GM18870 (cell line): ENCODE measurements around the gene TRIM32.
A peak's percentile ranks its signal among the peaks of the same experiment; 100 is the strongest.

ENCODE experiments used
- ATAC-seq: cut with Tn5 transposase; IDR thresholded peaks from one replicate; pipeline ENCODE4 v1.9.1; 2021; ENCODE audit warnings: moderate library complexity; ENCODE audit not compliant: unreplicated experiment

Gene TRIM32, protein sequence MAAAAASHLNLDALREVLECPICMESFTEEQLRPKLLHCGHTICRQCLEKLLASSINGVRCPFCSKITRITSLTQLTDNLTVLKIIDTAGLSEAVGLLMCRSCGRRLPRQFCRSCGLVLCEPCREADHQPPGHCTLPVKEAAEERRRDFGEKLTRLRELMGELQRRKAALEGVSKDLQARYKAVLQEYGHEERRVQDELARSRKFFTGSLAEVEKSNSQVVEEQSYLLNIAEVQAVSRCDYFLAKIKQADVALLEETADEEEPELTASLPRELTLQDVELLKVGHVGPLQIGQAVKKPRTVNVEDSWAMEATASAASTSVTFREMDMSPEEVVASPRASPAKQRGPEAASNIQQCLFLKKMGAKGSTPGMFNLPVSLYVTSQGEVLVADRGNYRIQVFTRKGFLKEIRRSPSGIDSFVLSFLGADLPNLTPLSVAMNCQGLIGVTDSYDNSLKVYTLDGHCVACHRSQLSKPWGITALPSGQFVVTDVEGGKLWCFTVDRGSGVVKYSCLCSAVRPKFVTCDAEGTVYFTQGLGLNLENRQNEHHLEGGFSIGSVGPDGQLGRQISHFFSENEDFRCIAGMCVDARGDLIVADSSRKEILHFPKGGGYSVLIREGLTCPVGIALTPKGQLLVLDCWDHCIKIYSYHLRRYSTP

DNA sequence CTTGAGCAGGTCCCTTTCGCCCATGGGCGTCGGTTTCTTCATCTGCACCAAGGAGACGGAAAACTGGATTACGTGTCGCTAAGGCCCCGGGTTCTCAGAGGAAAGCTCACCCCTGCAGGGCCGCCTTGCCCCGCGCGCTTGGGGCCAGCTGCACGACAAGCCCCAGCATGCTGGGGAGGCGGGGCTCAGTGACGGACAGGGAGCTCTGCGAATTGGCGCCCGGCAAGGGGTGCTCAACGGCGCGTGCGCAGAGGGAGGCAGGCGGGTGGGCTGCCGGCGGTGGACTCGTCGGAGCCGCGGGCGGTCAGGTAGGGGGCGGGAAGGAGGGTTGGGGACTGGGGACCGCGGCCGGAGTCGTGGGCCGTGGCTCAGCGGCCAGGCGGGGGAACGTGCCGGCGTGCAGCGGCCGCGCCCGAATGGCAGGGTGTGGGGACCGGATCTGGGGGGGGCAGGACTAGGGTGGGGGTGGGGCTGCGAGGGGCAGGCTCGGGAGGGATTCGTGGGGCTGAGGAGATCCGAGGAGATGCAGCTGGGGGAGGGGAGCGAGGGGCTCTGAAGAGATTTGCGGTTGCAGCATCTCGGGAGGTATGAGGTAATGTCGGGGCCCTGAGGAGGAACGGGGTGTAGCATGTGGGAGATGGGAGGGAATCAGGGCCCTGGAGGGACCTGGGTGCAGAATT lies at the start of gene TRIM32:
TSS of gene TRIM32 (plus strand) at position 232 of the 680 bp plus-strand sequence. CDS start 10,438 bp downstream, outside the sequence.
- ATAC-seq: peak; percentile 89

DNA sequence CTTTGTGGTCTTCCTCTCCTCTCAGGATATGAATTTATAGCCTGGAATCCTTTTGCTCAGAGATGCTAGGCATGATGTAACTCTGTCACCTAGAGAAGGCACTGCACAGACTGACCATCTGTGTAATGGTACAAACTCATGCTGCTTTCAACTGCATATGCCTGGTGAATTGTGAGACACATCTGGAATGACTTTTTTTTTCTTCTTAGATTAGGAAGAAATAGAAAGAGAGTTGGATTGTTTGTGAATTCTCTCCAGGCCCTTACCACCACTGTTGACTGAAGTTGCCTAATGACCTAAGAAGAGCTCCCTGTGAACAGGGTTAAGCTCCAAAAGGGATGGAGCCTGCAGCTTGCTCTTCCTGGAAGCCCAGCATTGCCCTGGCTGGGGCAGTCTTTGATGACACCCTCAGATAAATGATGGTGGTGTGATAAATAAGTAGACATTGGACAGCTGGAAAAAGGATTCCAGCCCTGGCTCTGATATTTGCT lies 47.8 kb upstream of the TRIM32 start:
- ATAC-seq: no peak

DNA sequence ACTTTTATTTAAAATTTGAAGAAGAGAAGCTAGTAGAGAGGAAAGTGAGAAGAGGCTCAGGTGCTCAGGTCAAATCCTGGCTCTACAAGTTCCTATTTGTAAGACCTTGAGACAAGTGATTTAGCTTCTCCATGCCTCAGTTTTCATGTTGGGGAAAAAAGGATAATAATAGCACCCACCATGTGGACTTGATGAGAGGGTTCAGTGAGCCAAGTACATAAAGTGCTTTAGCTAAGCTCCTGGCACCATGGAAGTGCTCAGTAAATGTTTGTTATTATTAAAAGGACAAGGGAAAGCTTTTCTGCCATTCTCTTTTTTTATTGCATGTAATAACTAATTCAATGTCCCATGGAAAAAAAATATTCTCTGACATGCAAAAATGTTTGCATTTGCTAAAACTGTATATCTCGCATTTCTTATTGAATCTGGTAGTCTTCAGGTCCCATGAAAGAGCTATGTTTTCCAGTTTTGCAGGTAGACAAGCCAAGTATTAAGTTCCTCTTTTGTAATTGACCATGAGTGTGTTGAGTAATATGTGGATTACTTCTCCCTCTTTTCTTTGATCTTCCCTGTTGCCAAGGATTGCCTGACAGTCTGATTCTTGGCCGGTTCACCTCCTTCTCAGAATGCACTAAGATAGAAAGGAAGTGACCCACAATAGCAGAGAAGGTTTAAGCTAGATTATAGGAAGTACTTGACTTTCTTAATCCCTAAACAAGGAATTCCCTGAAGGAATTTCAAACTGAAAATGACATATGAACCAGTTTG lies 45.6 kb upstream of the TRIM32 start:
- no peak for ATAC-seq

DNA sequence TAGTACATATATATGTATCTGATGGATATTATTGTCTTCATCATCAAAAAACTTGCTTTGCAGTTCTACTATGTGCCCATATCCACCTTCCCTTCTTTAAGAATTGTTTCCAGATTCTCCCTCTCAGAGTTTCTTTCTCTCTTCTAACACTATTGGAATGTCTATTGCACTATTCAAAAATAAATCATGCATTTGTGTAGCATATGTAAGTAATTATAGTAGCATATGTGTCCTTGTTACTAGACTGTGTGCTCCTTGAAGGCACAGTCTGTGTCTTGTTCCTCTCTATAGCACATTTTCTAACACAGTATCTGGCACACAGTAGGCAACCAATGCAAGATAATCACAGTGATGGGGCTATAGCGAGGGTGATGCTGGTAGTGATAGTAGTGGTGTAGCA lies 43.4 kb upstream of the TRIM32 start:
- ATAC-seq: no peak

DNA sequence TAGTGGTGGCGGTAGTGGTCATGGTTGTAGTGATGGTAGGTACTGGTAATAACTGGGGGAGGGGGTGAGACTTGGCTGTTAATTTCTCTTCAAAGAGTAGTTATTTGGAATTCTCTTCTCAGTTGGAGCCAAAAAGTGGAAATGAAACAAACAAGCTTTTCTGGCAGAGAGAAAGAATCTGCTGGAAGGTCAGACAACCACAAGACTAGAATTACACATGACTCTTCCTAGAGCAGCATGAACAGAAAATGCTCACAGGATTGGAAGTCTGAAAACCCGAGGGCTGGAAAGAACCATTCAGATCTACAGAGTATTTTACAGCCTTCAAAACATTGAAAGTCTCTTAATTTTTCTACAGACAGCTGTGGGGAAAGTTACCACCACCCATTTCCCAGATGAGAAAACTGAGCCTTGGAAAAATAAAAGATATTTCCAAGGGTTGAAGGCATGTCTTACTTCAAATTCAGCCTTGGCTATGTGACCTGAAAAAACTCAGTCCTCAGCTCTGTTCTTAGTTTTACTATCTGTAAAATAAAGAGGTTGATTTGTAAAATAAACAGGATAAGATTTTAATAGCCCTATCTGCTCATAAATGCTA lies 42.9 kb upstream of the TRIM32 start:
- ATAC-seq: no peak

DNA sequence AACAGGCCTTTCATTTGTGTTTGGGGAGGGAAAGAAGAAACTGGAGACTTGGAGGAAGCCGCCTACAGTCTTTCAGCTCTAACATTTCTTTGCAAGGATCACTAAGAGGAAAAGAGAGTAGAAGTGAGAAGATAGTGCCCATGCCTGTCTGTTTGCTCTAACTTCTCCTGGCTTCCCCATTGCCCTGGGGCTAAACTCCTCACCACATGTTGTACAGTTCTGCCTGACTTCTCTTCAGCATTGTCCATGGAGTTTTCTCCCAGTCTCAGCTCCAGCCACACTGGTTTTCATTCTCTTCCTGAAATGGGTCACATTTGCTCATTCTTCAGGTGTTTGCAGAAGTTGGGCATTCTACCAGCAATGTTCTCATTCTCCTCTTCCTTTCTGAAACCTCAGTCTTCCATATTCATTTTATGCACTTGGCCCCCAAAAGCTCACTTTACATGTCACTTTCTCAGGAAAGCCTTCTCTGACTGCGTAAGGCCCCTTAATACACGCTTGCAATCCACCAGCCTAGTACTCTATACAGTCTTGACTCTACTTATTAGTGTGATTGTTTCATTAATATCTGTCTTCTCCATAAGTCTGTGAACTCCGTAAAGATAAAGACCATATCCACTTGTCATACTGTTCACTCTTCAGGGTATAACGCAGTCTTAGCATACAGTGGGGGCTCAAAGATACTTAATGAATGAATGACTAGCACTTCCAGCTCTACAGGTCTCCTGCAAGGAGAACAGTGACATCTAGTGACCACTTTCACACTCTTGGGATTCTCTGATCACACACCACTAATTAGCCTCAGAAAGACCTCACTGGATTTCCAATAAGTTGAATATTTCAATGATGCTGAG lies 40.2 kb upstream of the TRIM32 start:
- ATAC-seq: no peak

DNA sequence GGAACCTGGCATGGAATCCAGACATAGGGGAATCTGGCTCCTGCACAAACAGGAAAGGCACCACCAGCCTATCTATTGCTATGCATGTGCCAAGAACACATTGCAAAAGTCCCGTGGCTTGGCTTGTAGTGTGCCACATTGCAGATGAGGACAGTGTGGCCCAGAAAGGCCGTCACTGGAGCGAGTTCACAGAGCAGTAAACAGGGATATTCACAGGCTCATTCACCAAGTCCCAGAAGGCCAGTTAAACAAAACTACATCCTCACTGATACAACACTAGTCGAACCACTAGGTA lies 39.6 kb upstream of the TRIM32 start:
- no peak for ATAC-seq

DNA sequence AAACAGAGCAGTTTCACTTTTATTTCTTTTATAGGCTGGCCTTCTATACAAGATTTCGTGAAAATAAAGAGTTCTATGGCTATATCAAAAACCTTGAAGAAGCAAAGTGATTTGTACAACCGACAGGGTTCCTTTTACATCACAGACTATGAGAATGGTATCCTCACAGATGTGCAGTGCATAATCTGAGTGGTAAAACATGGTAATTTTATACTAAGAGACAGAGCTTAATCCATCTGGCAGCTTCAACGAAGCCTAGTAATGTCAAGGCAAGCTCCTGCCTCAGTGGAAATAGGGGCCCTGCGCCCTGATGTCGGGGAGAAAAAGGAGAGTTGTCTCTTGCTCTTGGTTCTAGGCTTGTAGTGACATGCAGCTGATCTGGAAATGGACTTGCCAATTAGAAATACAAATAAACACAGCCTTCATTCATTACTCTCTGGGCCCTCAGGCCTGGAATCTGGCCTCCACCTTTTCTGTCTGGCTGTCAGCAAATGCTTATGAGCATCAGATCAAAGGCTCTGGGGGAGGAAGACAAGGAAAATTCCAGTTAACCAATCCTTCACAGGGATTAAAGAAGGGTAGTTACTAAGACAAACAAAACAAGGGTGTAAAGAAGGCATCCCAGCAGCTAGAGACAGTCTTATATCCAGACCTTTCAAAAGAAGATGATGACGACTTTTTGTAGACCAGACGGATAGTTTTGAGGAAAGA lies 33.6 kb upstream of the TRIM32 start:
- ATAC-seq: no peak

DNA sequence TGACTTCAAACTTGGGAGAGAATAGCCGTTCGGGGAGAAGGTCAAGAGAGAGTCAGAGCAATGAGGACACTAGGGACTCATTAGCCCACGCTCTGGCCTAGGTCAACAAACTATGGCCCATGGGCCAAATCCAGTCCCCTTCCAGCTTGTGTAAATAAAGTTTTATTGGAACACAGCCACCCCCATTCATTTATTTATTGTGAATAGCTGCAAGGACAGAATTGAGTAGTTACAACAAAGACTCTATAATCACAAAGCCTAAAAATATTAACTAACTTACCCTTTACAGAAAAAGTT lies 33.1 kb upstream of the TRIM32 start:
- no peak for ATAC-seq

DNA sequence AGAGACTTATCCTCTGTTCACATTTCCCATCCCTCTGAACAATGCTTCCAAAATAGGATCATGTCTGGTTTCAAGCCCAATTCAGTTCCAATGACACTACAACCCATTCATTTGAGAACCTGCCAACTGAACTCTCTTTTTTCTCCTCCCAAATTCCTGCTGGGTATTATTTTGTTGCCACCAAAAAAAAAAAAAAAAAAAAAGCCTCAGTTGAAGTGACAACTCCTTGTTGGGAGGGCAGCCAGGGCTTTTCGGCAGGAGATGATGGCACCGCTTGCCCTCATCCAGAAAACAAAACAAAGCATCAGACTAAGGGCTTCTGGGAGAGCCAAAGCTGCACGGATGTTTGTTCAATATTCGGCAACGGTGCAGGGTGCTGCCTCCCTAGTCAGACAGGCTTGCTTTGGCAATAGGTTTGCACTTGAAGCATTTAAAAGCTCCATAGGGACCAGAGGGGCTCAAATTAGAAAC lies 30.6 kb upstream of the TRIM32 start:
- no peak for ATAC-seq

DNA sequence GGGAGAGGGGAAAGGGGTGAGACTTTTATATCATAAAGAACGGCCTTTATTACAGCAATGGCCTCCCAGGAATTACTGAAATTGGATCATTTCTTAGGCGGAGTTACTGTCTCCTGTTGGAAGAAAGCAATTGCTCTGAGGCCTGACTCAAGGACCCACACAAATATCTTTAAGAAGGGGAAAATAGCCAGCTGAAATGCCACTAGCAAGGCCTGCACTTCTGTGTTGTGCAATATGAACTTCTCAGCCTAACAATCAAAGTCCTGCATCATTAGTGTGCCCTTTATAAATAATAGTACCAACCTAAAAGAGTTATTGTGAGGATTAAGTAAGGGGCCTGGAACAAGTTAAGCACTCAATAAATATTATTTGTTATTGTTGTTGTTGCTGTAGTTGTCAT lies 30.1 kb upstream of the TRIM32 start:
- no peak for ATAC-seq

DNA sequence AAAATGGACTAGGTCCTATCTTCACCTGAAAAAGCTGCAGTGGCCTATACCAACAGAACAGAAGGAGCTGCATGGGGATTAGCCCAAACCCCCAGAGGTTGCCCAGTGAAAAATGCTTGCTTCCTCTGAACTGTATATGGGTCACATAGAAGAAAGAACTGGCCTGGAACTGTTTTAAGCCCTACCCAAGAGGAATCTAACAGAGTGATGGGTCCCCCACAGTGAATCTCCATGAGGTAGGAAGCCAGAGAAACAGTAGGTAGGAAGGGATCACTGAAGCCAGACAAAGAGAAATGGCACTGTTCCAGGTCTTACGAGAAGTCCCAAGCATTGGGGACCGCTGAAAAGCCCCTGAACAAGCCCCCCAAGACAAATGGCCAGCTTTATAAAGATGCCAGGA lies 28.8 kb upstream of the TRIM32 start:
- ATAC-seq: no peak

DNA sequence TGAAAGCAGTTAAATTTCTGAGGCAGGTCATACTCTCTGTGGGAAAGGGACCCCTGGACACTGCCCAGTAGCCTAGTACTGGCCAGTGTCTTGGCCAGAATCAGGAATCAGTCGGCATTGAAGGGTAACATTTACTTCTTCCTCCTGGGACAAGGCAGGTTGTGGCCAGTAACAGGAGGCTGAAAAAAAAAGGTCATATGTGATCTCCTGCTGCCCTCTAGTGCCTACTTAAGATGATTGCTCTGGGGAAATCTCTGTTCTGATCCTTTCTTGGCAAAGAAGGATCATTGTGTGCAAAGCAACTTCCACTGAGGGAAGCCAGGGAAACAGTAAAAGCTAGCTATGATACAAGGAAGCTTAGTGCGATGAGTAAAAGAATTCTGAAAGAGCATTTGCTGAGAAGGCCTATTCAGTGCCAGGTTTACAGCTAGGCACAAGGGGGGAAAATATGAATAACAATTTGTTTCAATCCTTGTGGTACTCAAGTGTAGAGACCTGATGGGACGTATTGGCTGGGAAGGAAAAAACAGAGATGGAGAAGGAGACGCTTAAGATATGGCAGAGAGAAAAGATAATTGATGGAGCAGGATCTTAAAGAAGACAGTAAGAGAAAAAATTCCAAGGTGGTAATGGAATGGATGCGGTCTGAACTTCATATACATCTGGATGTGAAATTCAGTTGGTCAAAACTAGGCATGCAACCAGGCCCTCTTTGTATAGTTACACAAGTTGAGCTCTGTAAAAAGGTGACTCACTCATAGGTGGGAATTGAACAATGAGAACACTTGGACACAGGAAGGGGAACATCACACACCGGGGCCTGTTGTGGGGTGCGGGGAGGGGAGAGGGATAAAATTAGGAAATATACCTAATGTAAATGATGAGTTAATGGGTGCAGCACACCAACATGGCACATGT lies 25.8 kb upstream of the TRIM32 start:
- ATAC-seq: peak; percentile 89

DNA sequence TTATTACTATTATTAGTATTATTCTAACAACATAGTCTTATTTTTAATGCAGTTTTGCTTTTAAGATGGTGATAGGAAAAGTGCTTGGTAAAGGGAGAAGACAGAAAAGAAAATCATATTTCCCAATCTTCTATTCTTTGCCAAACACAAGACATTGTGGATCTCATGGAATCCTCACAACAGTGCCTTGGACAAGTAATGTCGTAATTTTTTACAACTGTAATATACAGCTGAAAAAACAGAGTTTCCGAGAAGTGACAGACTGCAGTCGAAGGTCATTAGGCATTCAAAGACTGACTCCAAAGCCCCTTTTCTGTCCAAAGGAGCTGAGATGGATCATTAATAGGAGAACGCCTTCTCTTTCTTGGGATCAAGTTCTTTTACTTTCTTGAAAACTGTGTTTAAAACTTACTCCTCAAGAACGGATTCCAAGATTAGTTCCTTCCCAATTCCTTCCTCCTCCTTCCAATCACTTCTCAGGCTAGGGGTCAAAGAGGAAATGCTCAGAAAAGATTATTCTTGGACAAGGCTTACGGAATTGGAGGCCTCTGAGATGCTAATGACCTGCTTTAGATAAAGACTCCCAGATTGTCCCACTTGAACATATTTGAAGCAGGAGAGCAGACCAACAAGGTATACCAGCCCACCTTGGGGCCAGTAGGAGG lies 24.3 kb upstream of the TRIM32 start:
- no peak for ATAC-seq

DNA sequence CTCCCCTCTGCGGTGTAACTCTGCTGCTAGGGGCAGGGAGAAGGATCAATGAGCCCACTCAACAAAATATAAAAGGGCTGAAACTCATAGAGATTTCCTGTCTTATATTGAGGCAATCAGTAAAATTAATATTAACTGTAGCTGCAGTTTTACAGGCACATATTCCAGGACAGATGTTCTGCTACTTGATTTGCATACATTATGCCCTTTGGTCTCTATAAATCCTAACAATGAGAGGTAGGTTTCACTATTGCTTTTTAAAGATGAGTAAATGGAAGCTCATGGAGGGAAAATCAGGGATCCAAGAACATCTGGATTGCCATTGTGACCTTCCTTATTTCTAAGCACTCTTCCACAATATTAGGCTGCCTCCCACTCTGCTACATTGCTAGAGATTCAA lies 23.5 kb upstream of the TRIM32 start:
- no peak for ATAC-seq

DNA sequence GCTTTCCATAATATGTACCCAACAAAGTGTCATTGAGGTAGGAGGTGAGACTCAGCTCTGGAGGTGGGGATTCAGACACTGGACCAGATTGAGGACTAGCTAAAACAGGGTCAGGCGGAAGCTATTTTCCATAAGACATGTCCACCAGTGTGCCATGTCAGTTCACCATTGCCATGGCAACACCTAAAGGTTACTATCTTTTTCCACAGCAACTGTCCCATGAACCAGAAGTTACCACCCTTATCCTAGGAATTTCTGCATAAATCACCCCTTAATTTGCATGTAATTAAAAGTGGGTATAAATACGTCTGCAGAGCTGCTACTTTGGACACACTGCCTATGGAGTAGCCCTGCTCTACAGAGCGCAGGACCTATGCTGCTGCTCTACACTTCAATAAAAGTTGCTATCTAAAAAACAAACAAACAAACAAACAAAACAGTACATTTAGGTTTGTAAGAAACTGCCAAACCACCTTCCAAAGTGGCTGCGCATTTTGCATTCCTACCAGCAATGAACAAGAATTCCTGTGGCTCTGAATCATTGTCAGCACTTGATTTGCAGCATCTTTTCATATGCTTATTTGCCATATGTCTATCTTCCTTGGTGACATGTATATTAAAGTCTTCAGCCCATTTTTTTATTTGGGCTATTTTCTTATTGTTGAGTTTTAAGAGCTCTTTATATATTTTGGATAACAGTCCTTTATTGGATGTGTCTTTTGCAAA lies 18.0 kb upstream of the TRIM32 start:
- ATAC-seq: no peak

DNA sequence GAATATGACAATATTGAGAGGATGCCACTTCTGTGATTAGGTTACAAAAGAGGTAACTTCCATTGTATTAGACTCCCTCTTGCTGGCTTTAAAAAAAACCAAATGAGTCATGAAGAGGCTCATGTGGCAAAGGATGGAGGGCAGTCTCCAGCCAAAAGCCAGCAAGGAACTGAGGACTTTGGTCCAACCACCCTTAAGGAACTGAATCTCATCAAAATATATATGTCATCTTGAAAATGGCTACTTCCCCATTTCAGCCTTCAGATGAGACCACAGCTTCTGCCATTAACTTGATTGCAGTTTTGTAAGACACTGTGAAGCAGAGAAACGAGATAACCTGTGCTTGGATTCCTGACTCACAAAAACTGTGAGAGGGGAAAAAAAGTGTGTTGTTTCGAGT lies 15.5 kb upstream of the TRIM32 start:
- ATAC-seq: no peak
